GM18505 (cell line): Measurements from ENCODE around the gene CELF4.

Experiments used
- ATAC-seq: cut with Tn5 transposase; IDR thresholded peaks from one replicate; pipeline ENCODE4 v1.9.1; 2021; ENCODE audit not compliant: unreplicated experiment
- POLR2A ChIP-seq: IDR thresholded peaks from 4 replicates; pipeline ENCODE4 v1.6.1; 2011; ENCODE audit warnings: borderline replicate concordance; ENCODE audit not compliant: insufficient read depth, insufficient read length; ENCODE audit errors: extremely low read depth

The CELF4 gene

GRCh38 chr18:37400802-37401201 lies 164.8 kb downstream of the CELF4 start:
- ATAC-seq = no peak
- no peak for TF ChIP-seq POLR2A

DNA sequence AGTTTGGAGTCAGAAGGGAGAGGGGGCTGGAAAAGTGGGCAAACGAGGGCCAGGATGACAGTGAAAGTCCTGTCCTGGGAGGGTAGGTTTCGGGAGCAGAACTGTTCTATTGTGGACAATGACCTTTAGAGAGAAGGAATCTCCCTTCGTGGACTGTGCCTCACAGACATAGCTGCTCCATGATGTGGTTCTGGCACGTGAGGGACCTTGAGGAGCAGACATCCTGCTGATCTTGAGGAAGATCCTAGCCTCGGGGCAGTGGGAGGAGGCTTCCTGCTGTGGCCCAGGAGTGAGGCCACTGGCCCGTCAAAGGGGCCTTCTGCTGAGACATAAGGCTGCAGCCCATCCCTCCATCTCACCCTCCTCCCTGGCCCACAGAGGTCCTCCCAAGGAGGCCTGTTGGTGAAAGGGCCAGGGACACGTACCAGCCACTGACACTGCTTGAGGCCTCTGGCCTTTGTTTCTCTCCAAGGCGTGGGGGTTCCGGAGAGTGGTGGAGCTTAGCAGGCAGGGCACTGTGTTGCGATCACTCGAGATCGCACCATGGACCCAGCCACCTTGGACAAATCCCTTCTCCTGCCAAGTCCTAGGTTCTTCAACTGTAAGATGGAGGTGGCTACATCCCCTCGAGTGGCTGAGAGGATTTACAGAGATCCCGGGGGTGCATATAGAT lies 167.2 kb downstream of the CELF4 start:
- ATAC-seq = no peak
- TF ChIP-seq POLR2A = no peak

- TF ChIP-seq POLR2A = no peak
- no peak for ATAC-seq
These were observed 167.8 kb downstream of the CELF4 start for GRCh38 chr18:37397814-37398213.

DNA sequence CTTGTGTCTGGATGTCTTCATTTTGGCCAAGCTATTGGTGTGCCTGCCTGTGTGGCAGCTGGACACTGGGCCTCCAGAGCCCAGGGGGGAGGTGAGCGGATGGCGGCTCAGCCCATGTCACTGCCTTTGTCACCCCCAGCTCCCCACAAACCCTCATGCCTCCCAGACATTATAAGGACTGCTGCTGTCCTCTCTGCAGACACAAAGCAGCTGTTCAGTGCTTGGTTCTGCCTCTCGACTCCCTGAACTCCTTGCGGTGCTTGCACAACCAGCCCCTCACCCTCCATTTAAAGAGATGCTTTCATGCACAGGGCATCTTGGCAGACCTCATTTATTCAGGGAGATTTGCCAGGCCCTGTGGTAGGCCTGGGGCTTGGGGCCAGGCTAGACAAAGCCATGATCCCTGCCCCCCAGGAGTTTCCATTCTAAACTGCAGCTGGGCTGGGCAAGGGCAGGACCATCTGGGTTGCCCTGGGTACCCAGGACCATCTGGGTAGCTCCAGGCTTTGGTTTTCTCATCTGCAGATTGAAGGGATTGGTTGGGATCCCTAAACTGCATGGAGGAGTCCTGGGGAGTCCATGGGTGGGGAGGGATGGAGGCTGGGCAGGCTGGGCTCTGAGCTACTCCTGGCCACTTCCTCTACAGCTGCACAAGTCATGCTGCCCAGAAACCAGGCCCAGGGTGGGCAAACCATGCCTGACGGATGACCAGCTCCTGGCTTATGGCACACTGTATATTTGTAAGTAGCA lies 168.5 kb downstream of the CELF4 start:
- TF ChIP-seq POLR2A = no peak

DNA sequence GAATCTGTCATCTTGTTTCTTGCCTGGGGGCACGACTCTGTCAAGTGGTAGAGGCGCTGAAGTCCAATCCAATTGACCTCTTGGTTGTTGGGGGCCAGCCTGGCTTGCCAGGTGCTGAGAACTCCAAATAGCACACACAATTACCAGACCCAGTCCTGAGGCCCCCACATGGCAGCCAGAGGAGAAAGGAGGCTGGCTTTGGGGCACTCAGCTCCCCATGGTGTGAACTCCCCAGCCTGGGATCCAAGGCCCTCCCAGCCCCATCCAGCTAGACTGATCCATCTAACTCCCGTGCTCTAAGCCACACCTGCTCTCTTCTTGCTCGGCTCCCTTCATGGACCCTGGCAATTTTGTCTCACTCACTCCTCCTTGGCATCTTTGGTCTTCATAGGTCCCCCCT lies 170.0 kb downstream of the CELF4 start:
- ATAC-seq = no peak
- TF ChIP-seq POLR2A = no peak

More for the DNA sequence above, 168.5 kb downstream of the CELF4 start:
- no peak for ATAC-seq

- ATAC-seq = no peak
- no peak for TF ChIP-seq POLR2A
These were observed 170.5 kb downstream of the CELF4 start for GRCh38 chr18:37395138-37395537.

GRCh38 chr18:37394610-37394965 lies 171.0 kb downstream of the CELF4 start:
- no peak for ATAC-seq

DNA sequence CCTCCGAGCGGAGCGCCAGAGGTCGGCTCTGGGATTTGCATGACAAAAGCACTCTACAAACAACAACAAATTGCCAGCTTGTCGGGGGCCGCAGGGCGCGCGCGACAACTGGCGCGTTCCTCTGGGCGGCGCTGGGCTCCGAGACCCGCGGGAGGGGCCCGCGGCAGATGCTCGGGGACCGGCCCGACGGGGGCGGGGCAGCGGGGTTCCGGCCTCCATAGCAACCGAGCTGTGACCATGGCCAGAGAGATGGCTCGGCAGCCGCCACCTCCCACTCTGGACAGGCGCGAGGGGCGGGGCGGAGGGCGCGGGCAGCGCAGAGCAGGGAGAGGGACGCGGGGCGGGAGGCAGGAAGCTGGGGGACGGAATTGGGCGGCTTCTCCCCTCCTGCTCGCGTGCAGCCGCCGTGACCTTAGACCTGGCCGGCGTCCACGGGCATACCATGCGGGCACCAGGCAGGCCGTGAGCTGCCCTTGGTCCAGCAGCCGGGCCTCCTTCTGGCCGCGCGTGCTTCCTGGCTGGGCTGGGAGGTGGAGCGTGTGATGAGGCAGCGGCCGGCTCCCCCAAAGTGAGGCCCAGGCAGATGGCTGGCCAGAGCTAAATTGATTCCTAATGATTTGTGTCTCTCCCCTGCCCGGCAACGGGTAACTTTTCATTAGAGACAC lies 171.5 kb downstream of the CELF4 start:
- ATAC-seq = no peak
- TF ChIP-seq POLR2A = no peak

More at GRCh38 chr18:37394610-37394965, 171.0 kb downstream of the CELF4 start:
- no peak for TF ChIP-seq POLR2A

DNA sequence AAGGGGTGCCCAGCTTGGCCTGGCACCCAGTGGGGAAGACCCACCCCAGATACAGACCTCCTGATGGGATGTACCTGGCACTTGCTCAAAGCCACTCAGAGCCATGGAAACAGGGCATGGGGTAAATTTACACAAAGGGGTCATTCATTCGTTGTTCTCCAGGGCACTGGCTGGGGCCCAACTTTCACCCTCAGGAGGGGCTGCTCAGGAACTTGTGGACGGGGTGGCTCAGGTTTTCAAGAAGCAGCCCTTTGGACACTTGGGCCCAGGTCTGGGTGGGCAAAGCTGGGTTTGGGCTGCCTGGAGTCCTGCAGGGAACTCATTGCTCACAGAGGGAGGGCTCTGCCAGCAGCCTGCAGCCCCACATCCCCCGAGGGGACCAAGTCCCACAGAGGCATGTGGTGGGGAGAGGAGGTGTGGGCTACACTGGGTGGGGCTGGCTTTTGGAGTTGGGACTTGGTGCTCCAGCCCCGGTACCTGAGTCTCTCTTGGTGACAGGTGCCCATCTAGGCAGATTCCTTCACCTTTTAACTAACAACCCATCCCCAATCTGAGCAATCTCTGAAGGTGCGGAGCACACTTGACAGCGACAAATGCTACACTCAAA lies 172.3 kb downstream of the CELF4 start:
- TF ChIP-seq POLR2A = no peak
- no peak for ATAC-seq

DNA sequence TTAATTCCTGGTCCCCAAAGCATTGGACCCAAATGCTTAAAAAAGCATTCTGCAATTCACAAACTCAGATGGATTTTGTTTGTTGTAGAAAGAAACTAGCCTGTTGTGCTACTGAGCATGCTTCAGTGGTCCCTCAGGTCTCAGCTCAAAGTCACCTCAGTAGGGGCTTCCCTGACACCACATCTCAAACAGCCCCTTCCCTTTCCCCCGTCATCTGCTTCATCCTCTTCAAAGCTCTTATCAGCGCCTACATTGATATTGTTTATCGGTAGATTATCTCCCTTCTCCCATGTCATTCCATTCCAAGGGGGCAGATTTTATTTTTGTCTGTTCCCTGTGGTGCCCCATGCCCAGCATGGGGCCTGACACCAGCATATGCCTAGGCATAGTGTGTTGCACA lies 172.9 kb downstream of the CELF4 start:
- no peak for ATAC-seq
- TF ChIP-seq POLR2A = no peak

GRCh38 chr18:37391698-37392548 lies 173.7 kb downstream of the CELF4 start:
- no peak for TF ChIP-seq POLR2A
- ATAC-seq = peak; percentile 67

- no peak for ATAC-seq
- TF ChIP-seq POLR2A = no peak
These were observed 174.4 kb downstream of the CELF4 start for GRCh38 chr18:37391156-37391555.

DNA sequence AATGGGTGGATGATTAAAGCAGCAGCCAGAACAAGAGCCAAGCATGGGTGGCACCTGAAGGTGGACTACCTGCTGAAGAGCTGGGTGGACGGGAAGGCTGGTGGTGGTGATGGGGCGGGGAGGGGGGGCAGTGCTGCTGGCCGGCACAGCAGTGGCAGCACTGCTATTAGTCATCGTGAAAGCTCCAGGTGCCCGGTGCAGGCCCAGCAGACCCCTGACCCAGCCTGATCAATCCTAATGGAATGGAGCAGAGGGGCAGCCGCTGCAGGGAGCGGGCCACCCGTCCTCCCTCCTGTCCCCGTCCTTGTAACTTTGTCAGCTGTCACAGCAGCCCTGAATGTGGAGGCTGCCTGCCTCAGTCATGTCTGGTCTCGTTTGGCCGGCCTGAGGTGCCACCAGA lies 174.9 kb downstream of the CELF4 start:
- no peak for TF ChIP-seq POLR2A
- no peak for ATAC-seq

DNA sequence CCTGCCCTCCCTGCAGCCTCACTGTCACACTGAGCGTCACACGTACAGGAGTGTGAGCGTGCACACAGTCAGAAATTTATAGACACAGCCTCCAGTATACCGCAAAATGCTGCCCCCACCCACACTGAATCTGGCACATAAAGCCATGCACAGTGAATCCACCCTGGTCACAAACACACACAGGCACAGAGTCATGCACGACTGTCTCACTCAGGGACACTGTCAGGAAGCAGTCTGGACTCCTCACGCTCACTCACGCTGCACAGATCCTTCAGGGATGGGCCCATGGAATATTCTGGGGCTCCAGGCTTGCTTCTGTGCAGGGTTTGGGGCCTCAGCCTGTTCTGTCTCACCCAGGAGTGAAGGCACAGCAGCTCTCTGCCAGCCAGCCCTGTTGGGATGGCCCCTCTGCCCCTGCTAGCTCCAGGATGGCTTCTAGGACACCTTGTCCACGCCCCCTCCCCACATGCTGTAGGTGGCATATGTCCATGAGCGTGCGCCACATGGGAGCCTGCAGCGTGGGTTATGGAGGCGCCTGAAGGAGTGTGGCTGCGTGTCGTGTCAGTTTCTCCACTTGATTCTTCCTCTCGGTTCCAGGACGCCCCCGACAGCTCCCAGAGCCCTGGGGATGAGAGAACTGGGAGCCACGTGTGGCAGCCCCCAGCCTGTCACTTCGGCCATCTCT lies 175.8 kb downstream of the CELF4 start:
- no peak for TF ChIP-seq POLR2A
- ATAC-seq = no peak
